Keratinocyte (primary cell): ENCODE results near the gene COX8C.

Experiments used
- EZH2 ChIP-seq: IDR thresholded peaks from one replicate; pipeline ENCODE4 v1.6.1; 2012; ENCODE audit warnings: inconsistent platforms, mild to moderate bottlenecking, low read length, moderate library complexity
- TF ChIP-seq, protein P1 (sequence below), 3 experiments: IDR thresholded peaks in 1 of 3; conservative IDR thresholded peaks in 1 of 3; optimal IDR thresholded peaks in 1 of 3; 2 replicates in 2 of 3; 3 replicates in 1 of 3; pipeline versions ENCODE3 to v1.5.1; 2011; ENCODE audit warnings: low read length in 3 of 3, mild to moderate bottlenecking in 3 of 3, moderate library complexity in 2 of 3, control low read depth in 1 of 3, inconsistent platforms in 1 of 3; ENCODE audit not compliant: insufficient read depth in 2 of 3; ENCODE audit errors: extremely low read depth in 1 of 3

DNA sequence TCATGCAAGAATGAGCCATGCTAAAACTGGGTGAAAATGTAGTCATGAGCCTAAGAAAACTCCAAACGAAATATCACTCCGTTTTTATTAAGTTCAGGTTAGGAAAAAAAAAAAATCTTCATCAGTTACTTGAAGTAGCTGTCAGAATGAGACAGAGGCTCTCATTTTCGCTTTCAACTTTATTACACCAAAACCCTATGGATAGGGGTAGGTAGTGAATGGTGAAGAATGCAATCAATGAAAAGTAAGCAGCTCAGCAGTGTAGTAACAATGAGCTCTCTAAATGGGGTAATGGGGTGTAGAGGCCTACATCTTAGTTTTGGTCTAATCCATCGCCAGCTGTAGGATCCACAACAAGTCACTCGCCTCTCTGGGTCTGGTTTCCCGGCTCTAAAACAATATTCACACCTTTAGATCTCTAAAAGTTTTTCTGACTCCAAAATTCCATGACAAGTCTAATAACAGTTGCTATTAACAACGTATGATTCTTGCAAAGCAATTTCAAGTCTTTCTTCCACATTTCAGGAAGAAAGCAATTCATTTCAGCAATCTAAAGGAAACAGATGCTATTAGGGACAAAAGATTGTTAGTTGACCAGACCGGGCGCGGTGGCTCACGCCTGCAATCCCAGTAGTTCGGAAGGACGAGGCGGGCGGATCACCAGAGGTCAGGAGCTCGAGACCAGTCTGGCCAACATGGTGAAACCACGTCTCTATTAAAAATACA, 15.8 kb upstream of the COX8C start:
- TF ChIP-seq, protein P1, sequence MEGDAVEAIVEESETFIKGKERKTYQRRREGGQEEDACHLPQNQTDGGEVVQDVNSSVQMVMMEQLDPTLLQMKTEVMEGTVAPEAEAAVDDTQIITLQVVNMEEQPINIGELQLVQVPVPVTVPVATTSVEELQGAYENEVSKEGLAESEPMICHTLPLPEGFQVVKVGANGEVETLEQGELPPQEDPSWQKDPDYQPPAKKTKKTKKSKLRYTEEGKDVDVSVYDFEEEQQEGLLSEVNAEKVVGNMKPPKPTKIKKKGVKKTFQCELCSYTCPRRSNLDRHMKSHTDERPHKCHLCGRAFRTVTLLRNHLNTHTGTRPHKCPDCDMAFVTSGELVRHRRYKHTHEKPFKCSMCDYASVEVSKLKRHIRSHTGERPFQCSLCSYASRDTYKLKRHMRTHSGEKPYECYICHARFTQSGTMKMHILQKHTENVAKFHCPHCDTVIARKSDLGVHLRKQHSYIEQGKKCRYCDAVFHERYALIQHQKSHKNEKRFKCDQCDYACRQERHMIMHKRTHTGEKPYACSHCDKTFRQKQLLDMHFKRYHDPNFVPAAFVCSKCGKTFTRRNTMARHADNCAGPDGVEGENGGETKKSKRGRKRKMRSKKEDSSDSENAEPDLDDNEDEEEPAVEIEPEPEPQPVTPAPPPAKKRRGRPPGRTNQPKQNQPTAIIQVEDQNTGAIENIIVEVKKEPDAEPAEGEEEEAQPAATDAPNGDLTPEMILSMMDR (optimal IDR thresholded peaks at IDR 0.05 in 1 of 3, IDR thresholded peaks at IDR 0.05 in 1 of 3, conservative IDR thresholded peaks at IDR 0.05 in 1 of 3; ENCODE audit: extremely low read depth in 1 of 3, insufficient read depth in 2 of 3, low read length in 3 of 3), result no peak
- no peak for TF ChIP-seq EZH2
